ENCODE measurements around the gene DNASE1L2.
"Not testable (repeated sequence)": the region's sequence is repeated elsewhere in the genome, so short reads cannot be mapped to it uniquely, and the experiment has no call there.

Gene DNASE1L2

DNA sequence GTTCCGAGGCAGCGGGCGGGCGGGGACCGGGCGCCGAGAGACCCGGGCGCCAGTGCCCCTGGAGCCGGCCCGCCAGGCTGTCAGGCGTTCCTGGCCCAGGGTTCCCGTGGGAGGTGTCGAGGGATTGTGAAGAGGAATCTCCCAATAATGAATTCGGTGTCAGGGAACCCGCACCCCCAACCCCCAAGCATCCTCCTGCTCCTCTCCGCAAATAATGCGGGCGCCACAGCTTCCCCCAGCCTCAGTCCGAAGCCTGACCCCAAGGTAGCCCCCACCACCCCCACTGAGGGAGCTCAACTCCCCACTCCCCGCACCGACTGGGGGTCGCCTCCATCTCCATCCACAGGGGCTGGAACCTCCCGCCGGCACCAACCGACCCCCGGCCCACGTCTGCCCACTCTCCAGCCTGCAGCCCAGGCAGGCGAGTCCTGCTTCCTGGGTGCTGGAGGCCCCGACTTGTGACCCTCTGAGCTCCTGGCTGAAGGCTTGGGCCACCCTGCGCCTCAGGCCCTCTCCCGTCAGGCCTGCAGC, 39.2 kb upstream of the DNASE1L2 start:
- no peak for FAIRE-seq
- no peak for DNase-seq (ENCODE audit: insufficient read length, low spot score)
- TF ChIP-seq, protein P1, sequence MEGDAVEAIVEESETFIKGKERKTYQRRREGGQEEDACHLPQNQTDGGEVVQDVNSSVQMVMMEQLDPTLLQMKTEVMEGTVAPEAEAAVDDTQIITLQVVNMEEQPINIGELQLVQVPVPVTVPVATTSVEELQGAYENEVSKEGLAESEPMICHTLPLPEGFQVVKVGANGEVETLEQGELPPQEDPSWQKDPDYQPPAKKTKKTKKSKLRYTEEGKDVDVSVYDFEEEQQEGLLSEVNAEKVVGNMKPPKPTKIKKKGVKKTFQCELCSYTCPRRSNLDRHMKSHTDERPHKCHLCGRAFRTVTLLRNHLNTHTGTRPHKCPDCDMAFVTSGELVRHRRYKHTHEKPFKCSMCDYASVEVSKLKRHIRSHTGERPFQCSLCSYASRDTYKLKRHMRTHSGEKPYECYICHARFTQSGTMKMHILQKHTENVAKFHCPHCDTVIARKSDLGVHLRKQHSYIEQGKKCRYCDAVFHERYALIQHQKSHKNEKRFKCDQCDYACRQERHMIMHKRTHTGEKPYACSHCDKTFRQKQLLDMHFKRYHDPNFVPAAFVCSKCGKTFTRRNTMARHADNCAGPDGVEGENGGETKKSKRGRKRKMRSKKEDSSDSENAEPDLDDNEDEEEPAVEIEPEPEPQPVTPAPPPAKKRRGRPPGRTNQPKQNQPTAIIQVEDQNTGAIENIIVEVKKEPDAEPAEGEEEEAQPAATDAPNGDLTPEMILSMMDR (IDR thresholded peaks at IDR 0.05; ENCODE audit: insufficient read depth, missing control alignments) = no peak

DNA sequence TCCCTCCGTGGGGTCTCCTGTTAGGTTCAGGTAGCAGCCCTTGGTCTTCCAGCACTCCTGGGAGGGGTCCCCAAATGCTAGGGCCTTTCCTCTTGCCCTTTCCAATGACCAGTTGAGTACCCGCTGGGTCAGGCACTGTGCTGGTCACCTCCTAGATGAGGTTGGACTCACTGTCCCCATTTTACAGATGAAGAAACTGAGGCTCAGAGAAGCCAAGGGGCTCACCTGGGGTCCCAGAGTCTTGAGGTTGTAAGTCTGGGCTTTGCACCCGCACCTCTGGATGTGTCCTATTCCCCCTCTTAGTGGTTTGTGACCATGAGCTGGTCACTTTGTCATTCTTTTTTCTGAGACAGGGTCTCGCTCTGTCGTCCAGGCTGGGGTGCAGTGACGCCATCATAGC, 38.5 kb upstream of the DNASE1L2 start:
- FAIRE-seq = no peak

DNA sequence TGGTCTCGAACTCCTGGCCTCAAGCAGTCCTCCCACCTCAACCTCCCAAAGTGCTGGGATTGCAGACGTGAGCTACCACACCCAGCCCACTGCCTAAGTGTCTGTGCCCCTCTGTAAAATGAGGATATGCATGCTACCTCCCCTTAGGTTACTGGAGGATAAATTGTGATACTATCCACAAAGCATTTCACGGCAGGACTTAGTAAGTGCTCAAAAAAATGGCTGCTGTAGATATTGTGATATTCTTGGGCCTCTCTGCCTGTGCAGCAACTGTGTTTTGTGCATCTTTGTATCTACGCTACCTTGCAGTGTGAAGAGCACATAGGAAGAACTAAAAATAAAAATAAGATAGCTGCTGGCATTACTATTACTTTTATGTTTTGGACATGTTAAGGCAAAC, 38.0 kb upstream of the DNASE1L2 start:
- FAIRE-seq (no peak), DNase-seq (ENCODE audit: insufficient read length, low spot score) (no peak)
- TF ChIP-seq, protein P1 (IDR thresholded peaks at IDR 0.05; ENCODE audit: insufficient read depth, missing control alignments) = no peak

More for the DNA sequence above, 38.5 kb upstream of the DNASE1L2 start:
- TF ChIP-seq, protein P1 (IDR thresholded peaks at IDR 0.05; ENCODE audit: insufficient read depth, missing control alignments) = no peak
- no peak for DNase-seq (ENCODE audit: insufficient read length, low spot score)

DNA sequence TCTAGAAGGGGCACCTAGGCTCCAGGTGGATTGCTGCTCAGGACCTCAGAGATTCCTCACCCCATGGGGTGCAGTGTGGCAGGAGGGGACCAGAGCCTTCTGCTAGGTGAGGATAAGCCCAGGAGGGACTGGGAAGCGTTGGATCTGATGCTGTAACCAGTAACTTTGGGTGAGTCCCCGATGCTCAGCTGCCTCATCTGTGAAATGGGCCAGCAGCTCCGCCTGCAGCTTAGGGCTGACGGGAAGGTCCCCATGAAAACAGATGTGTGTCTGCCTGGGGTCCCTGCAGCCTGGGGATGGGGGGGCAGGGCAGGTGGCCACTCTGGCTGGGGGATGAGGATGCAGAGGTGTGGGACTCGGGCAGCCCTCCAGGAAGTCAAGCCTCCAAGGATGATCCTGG, 37.1 kb upstream of the DNASE1L2 start:
- DNase-seq (ENCODE audit: insufficient read length, low spot score) = no peak
- FAIRE-seq = no peak

DNA sequence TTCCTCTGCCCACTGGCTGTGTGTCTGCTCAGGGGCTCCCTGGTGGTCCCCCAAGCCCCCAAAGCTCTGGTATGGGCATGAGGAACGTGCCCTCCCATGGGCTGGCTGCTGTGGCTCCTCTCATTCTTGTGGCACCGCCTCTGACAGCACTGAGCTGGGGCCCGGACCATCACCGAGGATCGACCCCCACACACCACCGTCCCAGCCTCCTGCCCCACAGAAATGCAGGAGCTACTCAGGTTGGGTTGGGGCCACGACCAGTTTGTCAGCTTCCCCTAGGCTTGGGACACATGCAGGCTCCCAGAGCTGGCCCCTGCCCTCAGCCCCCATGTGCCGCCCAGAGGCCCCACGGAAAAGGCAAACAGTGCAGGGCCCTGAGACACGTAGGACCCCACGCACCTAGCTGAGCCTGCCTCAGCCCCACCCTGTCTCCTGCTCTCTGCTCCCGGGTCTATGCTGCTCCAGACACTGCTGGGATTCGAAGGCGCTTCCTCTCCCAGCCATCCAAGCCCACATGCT, 36.6 kb upstream of the DNASE1L2 start:
- FAIRE-seq = no peak

More for the DNA sequence above, 37.1 kb upstream of the DNASE1L2 start:
- TF ChIP-seq, protein P1 (IDR thresholded peaks at IDR 0.05; ENCODE audit: insufficient read depth, missing control alignments) = no peak

DNA sequence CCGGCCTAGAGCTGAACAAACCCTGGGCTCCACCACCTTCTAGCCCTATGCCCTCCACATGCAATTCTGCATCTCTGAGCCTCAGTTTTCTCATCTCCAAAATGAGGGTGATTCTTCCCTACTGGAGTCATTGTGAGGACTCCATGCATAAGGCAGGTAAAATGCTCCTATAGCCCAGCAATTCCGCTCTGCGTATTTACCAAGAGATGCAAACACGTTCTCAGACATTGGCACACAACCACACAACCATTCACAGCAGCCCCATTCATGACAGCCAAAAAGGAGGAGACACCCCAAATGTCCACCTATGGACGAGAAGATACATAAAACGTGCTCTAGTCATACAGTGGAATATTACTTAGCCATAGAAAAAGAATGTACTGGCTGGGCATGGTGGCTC, 35.9 kb upstream of the DNASE1L2 start:
- TF ChIP-seq, protein P1 (IDR thresholded peaks at IDR 0.05; ENCODE audit: insufficient read depth, missing control alignments) = no peak
- FAIRE-seq = no peak

More for the DNA sequence above, 36.6 kb upstream of the DNASE1L2 start:
- DNase-seq (ENCODE audit: insufficient read length, low spot score) = no peak
- TF ChIP-seq, protein P1 (IDR thresholded peaks at IDR 0.05; ENCODE audit: insufficient read depth, missing control alignments) = no peak

DNA sequence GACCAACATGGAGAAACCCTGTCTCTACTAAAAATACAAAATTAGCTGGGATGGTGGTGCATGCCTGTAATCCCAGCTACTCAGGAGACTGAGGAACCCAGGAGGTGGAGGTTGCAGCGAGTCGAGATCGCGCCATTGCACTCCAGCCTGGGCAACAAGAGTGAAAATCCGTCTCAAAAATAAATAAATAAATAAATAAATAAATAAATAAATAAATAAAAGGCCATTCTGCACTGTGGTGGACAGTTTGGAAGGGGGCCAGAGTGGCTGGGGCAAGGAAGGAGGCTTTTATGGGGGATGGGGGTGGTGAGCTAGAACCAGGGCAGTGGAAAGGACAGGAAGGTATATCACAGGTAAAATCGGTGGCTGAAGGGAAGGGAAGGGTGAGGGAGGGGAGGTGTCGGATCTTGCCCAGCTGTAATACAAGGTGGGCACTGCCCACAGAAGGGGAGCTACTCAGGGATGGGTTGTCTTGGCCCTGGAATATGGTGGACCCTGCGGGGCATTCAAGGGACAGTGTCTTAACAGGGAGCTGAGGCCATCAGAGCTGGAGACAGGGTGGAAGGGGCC, 33.0 kb upstream of the DNASE1L2 start:
- DNase-seq (ENCODE audit: insufficient read length, low spot score); FAIRE-seq: not testable (repeated sequence)

More for the DNA sequence above, 35.9 kb upstream of the DNASE1L2 start:
- DNase-seq (ENCODE audit: insufficient read length, low spot score) = no peak
